ENCODE results near the gene NOP16.
"Not testable (repeated sequence)": the region's sequence is repeated elsewhere in the genome, so short reads cannot be mapped to it uniquely, and the experiment has no call there.

The NOP16 gene

DNA sequence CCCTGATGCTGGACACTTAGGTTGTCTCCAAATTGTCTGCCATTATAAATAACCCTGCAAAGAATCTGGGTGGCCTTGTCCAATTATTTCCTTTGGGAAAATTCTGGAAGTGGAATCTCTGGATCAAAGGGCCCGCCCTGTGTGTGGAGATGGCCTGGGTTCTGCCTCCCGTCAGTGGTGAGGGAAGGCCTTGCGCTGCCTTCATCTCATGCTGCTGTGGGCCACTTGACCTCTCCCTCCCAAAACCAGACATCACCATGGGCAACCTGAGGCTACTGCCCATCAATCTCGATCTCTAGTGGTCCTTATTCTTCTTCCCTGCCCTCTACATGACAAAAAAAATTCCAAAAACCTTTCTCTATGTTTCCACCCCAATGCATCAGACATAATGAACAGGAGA, 21.4 kb upstream of the NOP16 start:
- no peak for DNase-seq (ENCODE audit: low spot score)

DNA sequence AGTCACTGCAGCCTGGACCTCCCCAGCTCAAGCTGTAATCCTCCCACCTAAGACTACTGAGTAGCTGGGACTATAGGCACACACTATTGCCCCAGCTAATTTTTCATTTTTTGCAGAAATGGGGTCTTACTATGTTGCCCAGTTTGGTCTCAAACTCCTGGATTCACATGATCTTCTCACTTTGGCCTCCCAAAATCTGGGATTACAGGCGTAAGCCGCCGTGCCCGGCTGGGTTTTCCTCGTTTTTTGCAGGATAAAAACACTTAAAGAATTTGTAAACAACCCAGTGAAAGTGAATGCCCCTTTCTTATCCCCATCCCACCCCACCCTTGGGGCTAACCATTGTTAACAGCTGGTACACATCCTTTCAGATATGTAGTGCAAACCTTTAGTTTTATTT, 20.2 kb upstream of the NOP16 start:
- no peak for DNase-seq (ENCODE audit: low spot score)

GRCh38 chr5:176408252-176408573, 19.8 kb upstream of the NOP16 start:
- not testable (repeated sequence) for DNase-seq (ENCODE audit: low spot score)

DNA sequence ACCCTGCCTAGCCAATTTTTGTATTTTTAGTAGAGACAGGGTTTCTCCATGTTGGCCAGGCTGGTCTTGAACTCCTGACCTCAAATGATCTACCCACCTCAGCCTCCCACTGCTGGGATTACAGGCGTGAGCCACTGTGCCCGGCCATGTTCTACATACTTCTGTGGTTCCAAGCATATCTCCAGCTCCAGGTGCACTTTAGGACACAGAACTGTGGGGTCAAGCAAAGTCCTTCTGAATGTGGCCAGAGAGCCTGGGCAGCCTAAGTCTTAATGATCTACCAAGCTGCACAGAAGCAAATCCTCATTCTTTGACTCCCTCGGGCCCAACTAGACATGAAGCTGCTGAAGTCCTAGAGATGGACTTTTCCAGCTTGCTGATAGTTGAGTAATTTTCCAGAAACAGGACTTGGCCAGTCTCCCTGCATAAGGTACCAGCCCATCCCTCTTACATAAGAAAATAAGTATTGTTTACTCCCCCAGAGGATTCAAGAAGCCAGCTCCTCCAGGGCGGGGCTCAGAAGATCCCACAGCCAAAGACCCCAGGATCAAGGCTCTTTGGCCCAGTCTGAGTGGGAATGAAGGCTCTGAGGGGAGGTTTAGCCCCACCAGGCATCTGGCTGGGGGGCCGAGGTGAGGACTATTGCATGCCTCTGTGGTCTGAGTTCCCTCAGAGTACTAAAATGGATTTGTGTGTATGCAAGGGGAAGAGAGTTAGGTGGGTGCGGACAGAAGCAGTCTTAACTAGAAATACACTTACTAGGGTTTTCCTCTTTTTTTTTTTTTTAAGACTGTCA, 19.3 kb upstream of the NOP16 start:
- DNase-seq (ENCODE audit: low spot score): no peak

DNA sequence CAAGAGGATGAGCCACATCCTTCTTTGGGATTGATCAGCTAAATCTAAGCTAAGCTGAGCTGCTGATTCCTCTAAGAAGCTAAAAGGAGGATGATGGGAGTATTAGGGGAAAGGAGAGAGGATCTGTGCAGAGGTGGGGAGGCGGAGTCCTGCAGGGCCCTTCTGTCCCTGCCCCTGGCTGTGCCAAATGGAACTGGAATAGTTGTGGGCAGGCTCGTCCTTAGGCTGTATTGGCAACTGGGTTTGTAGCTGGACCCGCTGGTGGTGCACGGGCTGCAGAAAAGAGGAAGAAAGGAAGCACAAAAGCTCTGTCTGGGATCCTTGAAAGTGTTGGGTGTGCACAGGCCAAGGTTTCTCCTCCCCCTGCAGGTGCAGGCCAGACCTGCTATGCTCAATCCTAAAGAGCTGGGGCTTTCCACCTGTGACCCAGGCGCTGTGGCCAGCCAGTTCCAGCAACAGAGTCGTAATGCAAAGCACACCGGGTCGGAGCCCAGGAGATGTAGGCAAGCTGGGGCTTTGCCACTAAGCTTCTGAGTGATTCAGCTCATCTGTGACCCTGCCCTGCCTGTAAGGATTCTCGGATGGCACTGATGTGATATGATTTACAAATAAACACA, 18.1 kb upstream of the NOP16 start:
- DNase-seq (ENCODE audit: low spot score): no peak

GRCh38 chr5:176405656-176406435, 17.4 kb upstream of the NOP16 start:
- DNase-seq (ENCODE audit: low spot score): no peak

DNA sequence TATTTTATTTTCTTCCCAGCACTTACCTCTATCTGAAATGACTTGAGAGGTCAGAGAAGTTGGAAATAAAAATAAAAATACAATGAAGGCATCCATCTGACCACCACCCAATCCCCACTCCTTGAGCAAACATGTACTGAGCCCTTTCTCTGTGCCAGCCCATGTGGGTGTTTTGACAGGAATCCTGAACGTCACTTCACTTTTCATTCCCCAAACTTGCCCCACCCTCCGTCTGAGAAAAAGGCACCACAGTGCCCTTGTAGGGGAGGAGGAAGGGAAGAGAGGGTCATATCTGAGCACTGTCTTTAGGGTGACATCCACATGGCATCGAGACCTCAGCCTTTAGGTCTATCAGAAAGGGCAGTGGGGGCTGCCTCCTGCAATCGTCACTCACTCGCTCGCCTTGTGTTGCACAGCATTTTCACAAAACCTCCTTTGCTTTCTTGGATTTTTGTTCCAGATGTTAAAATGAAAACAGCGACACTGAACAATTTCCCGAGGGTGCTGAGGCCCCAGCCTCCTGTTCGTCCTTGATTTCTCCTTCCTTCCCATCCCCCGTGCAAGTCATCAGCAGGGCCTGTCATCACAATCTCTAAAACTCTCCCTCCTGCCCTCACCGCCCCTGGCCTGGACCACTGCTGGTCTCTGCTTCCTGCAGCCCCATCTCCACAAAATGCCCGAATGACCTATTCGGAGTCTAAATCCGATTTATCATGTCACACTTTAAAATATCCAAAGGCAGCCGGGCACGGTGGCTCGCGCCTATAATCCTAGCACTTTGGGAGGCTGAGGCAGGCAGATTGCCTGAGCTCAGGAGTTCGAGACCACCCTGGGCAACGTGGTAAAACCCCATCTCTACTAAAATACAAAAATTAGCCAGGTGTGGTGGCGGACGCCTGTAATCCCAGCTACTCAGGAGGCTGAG, 13.1 kb upstream of the NOP16 start:
- DNase-seq (ENCODE audit: low spot score): no peak

DNA sequence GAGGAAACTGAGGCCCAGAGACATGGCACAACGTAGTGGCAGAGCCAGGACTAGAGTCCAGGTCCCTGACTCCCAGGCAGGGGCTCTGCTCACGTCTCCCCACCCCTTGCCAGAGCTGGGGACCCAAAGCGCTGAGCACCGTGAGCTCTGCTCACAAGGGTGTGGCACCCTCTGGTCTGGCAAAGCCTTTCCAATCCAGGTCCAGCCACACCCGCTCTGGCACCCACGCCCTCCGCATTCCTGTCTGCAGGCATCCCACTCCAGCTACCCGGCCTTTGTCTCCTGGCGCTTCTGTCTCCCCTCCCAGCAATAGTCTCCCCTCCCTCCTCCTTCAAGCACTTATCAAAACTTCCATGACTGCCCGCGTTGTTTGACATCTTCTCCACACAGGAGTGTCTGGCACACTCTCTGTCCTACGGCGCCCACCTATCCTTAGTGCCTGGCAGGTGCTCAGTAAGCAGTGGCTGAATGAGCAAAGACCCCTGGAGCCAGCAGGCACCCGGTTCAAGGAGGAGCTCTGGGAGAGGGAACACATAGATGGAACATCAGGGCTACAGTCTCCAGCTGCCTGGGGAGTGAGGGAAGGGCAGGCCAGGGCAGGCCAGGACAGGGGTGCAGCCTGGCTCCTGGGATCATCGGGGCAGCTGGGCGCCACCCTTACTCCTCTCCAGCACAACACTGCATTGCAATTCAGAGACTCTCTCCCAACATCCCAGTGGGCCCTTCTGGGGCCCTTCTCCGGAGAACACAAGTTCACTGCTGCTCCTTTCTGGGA, 12.2 kb upstream of the NOP16 start:
- DNase-seq (ENCODE audit: low spot score): no peak

DNA sequence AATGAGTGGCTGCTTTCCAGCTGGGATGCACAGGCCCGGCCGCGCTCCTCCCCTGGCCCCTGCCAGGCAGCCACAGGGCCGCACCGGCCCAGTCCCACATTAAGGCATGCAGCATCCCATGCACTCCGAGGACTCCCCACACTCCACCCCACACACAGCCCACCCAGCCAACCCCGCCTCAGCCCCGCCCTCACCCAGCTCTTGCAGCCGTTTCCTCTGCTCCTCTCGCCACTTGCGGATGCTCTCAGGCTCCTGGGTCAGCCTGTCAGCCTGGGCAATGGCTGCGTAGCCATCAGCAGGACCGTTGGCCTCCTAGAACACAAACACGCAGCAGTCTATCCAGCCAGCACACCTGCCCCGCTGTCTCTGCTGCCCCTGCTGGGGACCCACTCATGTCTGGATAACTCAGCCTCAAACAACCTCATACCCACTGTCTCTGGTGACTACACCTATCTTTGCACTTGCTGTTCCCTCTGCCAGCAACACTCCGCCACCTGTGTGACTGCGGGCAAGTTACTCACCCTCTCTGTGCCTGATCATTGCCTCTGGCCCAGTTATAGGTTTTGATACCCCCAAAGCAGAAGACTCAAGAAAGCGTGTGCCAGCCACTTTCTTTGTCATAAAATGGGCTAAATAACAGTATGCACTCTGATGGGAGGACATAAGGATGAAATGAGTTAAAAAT, 9.5 kb upstream of the NOP16 start:
- DNase-seq (ENCODE audit: low spot score): no peak

- DNase-seq (ENCODE audit: low spot score): no peak
Measured at GRCh38 chr5:176396330-176396729, 7.9 kb upstream of the NOP16 start.

GRCh38 chr5:176394881-176395675, 6.7 kb upstream of the NOP16 start:
- DNase-seq (ENCODE audit: low spot score): no peak

DNA sequence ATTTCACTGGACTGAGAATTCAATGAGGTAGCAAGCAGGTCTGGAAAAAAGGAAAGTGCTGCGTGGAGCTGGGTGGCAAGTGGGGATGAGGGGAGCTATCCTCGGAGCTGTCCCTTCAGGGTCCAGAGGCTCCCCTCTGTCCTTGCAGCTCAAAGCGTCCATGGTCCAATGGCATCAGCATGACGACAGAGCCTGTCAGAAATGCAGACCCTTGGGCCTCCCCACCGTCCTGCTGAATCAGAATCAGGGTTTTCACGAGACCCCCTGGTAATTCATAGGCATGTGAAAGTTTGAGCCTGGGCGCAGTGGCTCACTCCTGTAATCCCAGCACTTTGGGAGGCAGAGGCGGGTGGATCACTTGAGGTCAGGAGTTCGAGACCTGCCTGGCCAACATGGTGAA, 5.7 kb upstream of the NOP16 start:
- no peak for DNase-seq (ENCODE audit: low spot score)

GRCh38 chr5:176392526-176392925, 4.1 kb upstream of the NOP16 start:
- DNase-seq (ENCODE audit: low spot score): no peak

GRCh38 chr5:176391999-176392398, 3.6 kb upstream of the NOP16 start:
- no peak for DNase-seq (ENCODE audit: low spot score)

- no peak for DNase-seq (ENCODE audit: low spot score)
Measured at GRCh38 chr5:176391479-176391878, 3.1 kb upstream of the NOP16 start.

DNA sequence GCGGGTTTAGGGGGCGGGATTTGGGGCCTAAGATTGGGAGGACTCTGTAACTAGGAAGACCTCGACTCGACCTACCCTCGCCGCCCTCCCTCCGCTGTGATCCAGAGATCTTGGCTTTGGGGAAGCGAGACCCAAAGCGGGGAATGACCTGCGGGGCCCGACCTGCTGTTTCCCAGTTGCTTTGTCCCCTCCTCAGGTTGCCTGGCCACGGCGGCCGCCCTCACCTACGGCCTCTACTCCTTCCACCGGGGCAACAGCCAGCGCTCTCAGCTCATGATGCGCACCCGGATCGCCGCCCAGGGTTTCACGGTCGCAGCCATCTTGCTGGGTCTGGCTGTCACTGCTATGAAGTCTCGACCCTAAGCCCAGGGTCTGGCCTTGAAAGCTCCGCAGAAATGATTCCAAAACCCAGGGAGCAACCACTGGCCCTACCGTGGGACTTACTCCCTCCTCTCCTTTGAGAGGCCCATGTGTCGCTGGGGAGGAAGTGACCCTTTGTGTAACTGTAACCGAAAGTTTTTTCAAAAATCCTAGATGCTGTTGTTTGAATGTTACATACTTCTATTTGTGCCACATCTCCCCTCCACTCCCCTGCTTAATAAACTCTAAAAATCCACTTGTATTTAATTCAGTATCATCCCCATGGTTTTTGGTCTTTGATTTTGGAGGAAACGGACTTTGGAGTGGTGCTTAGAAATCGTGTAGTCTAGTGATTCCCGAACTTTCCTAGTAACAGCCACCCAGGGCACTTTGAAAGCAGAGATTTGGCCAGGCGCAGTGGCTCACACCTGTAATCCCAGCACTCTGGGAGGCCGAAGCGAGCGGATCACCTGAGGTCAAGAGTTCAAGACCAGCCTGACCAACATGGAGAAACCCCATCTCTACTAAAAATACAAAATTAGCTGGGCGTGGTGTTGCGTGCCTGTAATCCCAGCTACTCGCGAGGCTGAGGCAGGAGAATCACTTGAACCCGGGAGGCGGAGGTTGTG, 1.0 kb upstream of the NOP16 start:
- DNase-seq (ENCODE audit: low spot score): no peak

DNA sequence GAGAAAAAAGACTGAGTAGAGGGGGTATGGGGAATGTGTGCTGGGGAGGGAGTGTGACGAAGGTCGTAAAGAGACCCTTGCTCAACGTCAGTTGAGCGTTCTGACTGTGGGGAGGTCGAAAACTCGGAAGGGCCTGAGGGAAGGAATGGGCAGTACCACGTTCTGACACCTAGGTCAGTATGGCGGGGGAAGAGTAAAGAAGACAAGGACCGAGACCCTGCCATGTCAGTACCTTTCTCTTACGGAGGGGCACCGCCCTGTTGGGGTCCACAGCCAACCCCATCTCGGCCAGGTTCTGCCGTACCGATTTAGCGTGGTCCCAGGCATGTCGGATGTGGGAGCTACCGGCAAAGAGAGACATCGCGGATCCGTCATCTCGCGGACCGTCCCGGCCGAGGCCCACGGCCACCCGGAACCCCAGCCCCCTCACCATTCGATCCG, 375 bp downstream of the NOP16 start:
- no peak for DNase-seq (ENCODE audit: low spot score)

GRCh38 chr5:176387384-176387925, 943 bp downstream of the NOP16 start:
- no peak for DNase-seq (ENCODE audit: low spot score)

Measured in left forelimb (tissue), 1 donor.